GM12878 (cell line): Measurements from ENCODE around the gene BBS9. TPM values are rescaled to one million over a fixed set of nuclear protein-coding genes. Genes with fewer than 3 reads are reported as not detected.

ENCODE experiments used
- BMI1 ChIP-seq: fragments of 450-650 bp; IDR thresholded peaks from 2 replicates; pipeline ENCODE4 v1.6.1; 2016; ENCODE audit warnings: mild to moderate bottlenecking, moderate library complexity, borderline replicate concordance
- CBX5 ChIP-seq: sonication (generic); IDR thresholded peaks from 2 replicates; pipeline ENCODE4 v1.6.1; 2016; ENCODE audit warnings: low read depth, moderate library complexity, mild to moderate bottlenecking, inconsistent platforms
- CHD4 ChIP-seq: fragments of 200-600 bp; sonication (generic); IDR thresholded peaks from 2 replicates; pipeline ENCODE4 v1.6.1; 2016; ENCODE audit warnings: mild to moderate bottlenecking
- ETV6 ChIP-seq, 2 experiments: fragments of 450-650 bp in 1 of 2; IDR thresholded peaks in 1 of 2; conservative IDR thresholded peaks in 1 of 2; 2 replicates each; pipeline ENCODE4 v1.6.1; 2014; ENCODE audit warnings: antibody characterized with exemption in 1 of 2, borderline replicate concordance in 1 of 2, low read depth in 1 of 2, mild to moderate bottlenecking in 1 of 2, moderate library complexity in 1 of 2
- FOXK2 ChIP-seq: fragments of 450-650 bp; IDR thresholded peaks from 2 replicates; pipeline ENCODE4 v1.6.1; 2017; ENCODE audit warnings: mild to moderate bottlenecking, moderate library complexity
- IKZF2 ChIP-seq, 2 experiments: fragments of 450-650 bp; IDR thresholded peaks; 2 replicates each; pipeline ENCODE4 v1.6.1; 2017; ENCODE audit warnings: mild to moderate bottlenecking in 2 of 2, moderate library complexity in 2 of 2
- KLF5 ChIP-seq: fragments of 450-650 bp; IDR thresholded peaks from 2 replicates; pipeline ENCODE4 v1.6.1; 2014; ENCODE audit warnings: mild to moderate bottlenecking; ENCODE audit not compliant: partially characterized antibody
- MEF2B ChIP-seq: fragments of 450-650 bp; IDR thresholded peaks from 2 replicates; pipeline ENCODE4 v1.6.1; 2018; ENCODE audit warnings: mild to moderate bottlenecking, moderate library complexity; ENCODE audit not compliant: partially characterized antibody, poor library complexity, severe bottlenecking
- MYB ChIP-seq: fragments of 150-350 bp; IDR thresholded peaks from 2 replicates; pipeline ENCODE4 v1.6.1; 2014; ENCODE audit warnings: mild to moderate bottlenecking, low read depth, low read length, borderline replicate concordance
- MYC ChIP-seq: IDR thresholded peaks from 2 replicates; pipeline ENCODE4 v1.6.1; 2011; ENCODE audit warnings: mild to moderate bottlenecking, low read length, moderate library complexity, inconsistent platforms; ENCODE audit not compliant: insufficient read depth, insufficient replicate concordance, insufficient read length, severe bottlenecking
- NBN ChIP-seq: fragments of 450-650 bp; IDR thresholded peaks from 2 replicates; pipeline ENCODE4 v1.6.1; 2016
- NFIC ChIP-seq: IDR thresholded peaks from 2 replicates; pipeline ENCODE4 v1.6.1; 2012; ENCODE audit warnings: low read depth, mild to moderate bottlenecking, inconsistent platforms, low read length, moderate library complexity
- RAD51 ChIP-seq: fragments of 450-650 bp; IDR thresholded peaks from 2 replicates; pipeline ENCODE4 v1.6.1; 2016; ENCODE audit warnings: moderate library complexity, mild to moderate bottlenecking, inconsistent platforms
- SREBF1 ChIP-seq: IDR thresholded peaks from 2 replicates; pipeline ENCODE4 v1.6.1; 2012; ENCODE audit warnings: mild to moderate bottlenecking, low read length
- polyA plus RNA-seq, 11 experiments: library from polyadenylated mRNA; depleted of rRNA in 4 of 11; unstranded in 6 of 11; stranded (reverse) in 5 of 11; fragments of >200 nt; fragmentation: Nextera tagmentation in 4 of 11; fragmentation: Illumina TruSeq in 1 of 11; extraction: Ambion mirVana in 4 of 11; extraction: Trizol in 1 of 11; gene quantifications; 1 replicate in 1 of 11; 2 replicates in 10 of 11; pipeline versions ENCODE4 v1.2.1 to v1.2.3, GENCODE V29; 2011 to 2016; ENCODE audit warnings: inconsistent platforms in 2 of 11, missing spikeins in 2 of 11, low read depth in 1 of 11
- total RNA-seq, 4 experiments: library from RNA; depleted of rRNA in 3 of 4; stranded (reverse); fragments of >200 nt in 3 of 4; fragmentation: Illumina TruSeq in 1 of 4; extraction: Trizol in 1 of 4; gene quantifications; 2 replicates each; pipeline versions ENCODE4 v1.2.1 to v1.2.3, GENCODE V29; 2013 to 2021
- TF ChIP-seq, protein P1 (sequence below): fragments of 450-650 bp; IDR thresholded peaks from 2 replicates; pipeline ENCODE4 v1.6.1; 2017; ENCODE audit warnings: mild to moderate bottlenecking, moderate library complexity
- TF ChIP-seq, protein P2 (sequence below): IDR thresholded peaks from 2 replicates; pipeline ENCODE4 v1.6.1; 2012; ENCODE audit warnings: low read depth, low read length, improper control_type of control experiment
- TF ChIP-seq, protein P3 (sequence below): fragments of 450-650 bp; formaldehyde crosslinking; IDR thresholded peaks from 2 replicates; pipeline ENCODE4 v1.4.0; 2020; ENCODE audit warnings: mild to moderate bottlenecking, moderate library complexity

BBS9 gene
- total and polyA plus RNA-seq, 10 of the 15 experiments (the other 5 are each of a cell fraction or from before 2014, with no cell fraction given): 1.2 to 5.6 (median 2.3) TPM

DNA sequence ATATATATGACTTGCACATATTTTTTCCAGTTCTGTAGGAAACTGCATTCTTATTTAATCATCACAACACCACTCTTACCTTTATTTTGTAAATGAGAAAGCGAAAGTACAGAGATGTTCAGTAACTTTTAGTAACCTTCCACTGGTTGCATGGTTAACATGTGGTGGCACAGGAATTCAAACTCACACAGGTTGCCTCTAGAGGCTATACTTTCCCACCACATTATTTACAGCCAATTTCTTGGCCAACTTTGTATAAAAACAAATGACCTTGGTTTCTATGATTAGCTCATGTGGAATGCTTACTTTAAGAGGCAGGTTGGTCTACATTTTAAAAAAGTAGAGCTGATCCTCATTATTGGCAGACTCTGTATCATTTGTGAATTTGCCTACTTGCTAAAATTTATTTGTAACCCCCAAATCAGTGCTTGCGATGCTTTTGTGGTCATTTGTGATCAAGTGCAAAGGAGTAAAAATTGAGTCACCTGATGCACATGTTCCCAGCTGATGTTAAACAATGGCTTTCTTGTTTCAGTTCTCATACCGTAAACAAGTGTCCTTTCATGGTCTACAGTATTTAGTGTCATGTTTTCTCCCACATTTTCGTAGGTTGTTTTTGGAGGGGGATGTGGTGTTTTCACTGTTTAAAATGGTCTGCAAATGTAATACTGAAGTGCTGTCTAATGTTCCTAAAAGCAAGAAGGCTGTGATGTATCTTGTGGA, 14.8 kb downstream of the BBS9 start (continued):
- TF ChIP-seq, protein P1, sequence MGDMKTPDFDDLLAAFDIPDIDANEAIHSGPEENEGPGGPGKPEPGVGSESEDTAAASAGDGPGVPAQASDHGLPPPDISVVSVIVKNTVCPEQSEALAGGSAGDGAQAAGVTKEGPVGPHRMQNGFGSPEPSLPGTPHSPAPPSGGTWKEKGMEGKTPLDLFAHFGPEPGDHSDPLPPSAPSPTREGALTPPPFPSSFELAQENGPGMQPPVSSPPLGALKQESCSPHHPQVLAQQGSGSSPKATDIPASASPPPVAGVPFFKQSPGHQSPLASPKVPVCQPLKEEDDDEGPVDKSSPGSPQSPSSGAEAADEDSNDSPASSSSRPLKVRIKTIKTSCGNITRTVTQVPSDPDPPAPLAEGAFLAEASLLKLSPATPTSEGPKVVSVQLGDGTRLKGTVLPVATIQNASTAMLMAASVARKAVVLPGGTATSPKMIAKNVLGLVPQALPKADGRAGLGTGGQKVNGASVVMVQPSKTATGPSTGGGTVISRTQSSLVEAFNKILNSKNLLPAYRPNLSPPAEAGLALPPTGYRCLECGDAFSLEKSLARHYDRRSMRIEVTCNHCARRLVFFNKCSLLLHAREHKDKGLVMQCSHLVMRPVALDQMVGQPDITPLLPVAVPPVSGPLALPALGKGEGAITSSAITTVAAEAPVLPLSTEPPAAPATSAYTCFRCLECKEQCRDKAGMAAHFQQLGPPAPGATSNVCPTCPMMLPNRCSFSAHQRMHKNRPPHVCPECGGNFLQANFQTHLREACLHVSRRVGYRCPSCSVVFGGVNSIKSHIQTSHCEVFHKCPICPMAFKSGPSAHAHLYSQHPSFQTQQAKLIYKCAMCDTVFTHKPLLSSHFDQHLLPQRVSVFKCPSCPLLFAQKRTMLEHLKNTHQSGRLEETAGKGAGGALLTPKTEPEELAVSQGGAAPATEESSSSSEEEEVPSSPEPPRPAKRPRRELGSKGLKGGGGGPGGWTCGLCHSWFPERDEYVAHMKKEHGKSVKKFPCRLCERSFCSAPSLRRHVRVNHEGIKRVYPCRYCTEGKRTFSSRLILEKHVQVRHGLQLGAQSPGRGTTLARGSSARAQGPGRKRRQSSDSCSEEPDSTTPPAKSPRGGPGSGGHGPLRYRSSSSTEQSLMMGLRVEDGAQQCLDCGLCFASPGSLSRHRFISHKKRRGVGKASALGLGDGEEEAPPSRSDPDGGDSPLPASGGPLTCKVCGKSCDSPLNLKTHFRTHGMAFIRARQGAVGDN: peak; percentile 5; the same call in 1 of the 2 replicates
- TF ChIP-seq, protein P2, sequence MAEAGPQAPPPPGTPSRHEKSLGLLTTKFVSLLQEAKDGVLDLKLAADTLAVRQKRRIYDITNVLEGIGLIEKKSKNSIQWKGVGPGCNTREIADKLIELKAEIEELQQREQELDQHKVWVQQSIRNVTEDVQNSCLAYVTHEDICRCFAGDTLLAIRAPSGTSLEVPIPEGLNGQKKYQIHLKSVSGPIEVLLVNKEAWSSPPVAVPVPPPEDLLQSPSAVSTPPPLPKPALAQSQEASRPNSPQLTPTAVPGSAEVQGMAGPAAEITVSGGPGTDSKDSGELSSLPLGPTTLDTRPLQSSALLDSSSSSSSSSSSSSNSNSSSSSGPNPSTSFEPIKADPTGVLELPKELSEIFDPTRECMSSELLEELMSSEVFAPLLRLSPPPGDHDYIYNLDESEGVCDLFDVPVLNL: no peak
- TF ChIP-seq CHD4 (no peak), SREBF1 (no peak), BMI1 (no peak), MYB (no peak), CBX5 (no peak), RAD51 (peak; percentile 84), MYC (no peak), IKZF2 (IDR thresholded peaks at IDR 0.05) (peak in 1 of 2 experiments; percentile 9; a peak in 1 of 4 replicates), NFIC (no peak), KLF5 (no peak), ETV6 (conservative IDR thresholded peaks at IDR 0.05 in 1 of 2, IDR thresholded peaks at IDR 0.05 in 1 of 2; ENCODE audit: borderline replicate concordance in 1 of 2, low read depth in 1 of 2) (no peak), MEF2B (peak; percentile 81), FOXK2 (peak; percentile 71), NBN (0 out of 2 replicates have a peak, but pooled peaks have one; percentile 33)
- TF ChIP-seq, protein P3, sequence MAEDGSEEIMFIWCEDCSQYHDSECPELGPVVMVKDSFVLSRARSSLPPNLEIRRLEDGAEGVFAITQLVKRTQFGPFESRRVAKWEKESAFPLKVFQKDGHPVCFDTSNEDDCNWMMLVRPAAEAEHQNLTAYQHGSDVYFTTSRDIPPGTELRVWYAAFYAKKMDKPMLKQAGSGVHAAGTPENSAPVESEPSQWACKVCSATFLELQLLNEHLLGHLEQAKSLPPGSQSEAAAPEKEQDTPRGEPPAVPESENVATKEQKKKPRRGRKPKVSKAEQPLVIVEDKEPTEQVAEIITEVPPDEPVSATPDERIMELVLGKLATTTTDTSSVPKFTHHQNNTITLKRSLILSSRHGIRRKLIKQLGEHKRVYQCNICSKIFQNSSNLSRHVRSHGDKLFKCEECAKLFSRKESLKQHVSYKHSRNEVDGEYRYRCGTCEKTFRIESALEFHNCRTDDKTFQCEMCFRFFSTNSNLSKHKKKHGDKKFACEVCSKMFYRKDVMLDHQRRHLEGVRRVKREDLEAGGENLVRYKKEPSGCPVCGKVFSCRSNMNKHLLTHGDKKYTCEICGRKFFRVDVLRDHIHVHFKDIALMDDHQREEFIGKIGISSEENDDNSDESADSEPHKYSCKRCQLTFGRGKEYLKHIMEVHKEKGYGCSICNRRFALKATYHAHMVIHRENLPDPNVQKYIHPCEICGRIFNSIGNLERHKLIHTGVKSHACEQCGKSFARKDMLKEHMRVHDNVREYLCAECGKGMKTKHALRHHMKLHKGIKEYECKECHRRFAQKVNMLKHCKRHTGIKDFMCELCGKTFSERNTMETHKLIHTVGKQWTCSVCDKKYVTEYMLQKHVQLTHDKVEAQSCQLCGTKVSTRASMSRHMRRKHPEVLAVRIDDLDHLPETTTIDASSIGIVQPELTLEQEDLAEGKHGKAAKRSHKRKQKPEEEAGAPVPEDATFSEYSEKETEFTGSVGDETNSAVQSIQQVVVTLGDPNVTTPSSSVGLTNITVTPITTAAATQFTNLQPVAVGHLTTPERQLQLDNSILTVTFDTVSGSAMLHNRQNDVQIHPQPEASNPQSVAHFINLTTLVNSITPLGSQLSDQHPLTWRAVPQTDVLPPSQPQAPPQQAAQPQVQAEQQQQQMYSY (CRISPR knock-in tag): no peak
